Measurements from ENCODE around the gene LTK. TPM values are rescaled to one million over a fixed set of nuclear protein-coding genes. Genes with fewer than 3 reads are reported as not detected.
"Not testable (repeated sequence)": the region's sequence is repeated elsewhere in the genome, so short reads cannot be mapped to it uniquely, and the experiment has no call there.

LTK gene
- total RNA-seq, 1 donor from 2014 or later, result not detected

DNA sequence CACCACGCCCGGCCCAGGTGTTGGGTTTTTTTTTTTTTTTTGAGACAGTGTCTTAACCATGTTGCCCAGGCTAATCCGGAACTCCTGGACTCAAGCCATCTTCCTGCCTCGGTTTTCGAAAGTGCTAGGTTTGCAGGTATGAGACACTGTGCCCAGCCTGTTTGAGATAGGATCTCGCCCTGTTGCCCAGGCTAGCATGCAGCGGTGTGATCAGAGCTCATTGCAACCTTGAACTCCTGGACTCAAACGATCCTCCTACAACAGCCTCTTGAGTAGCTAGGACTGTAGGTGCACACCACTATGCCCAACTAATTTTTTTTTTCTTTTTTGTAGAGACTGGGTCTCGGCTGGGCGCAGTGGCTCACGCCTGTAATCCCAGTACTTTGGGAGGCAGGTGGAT lies 40.2 kb downstream of the LTK start:
- H3K27me3 Mint-ChIP-seq (ENCODE audit: insufficient read depth, low read depth), result peaks cover 2% of the 10 kb centered on the region
- Histone ChIP-seq H4K20me1 (ENCODE audit: low read depth) (no peaks in the 10 kb centered on the region), H3K27ac (no peak overlapping the region), H3K9me3 (ENCODE audit: low read depth) (no peaks in the 10 kb centered on the region), H3K9ac (no peak overlapping the region), H3K36me3 (peaks cover 18% of the 10 kb centered on the region), H3K4me3 (no peak overlapping the region), H3K79me2 (ENCODE audit: low read depth) (no peaks in the 10 kb centered on the region), H2AFZ (replicated peaks) (no peak overlapping the region), H3K27me3 (no peaks in the 10 kb centered on the region), H3K4me2 (no peak overlapping the region), H3K4me1 (no peaks in the 10 kb centered on the region), H3F3A (ENCODE audit: low read depth) (no peaks in the 10 kb centered on the region)
- H3K4me3 Mint-ChIP-seq, result no peak overlapping the region
- no peak for DNase-seq (ENCODE audit: low spot score)
- no peaks in the 10 kb centered on the region for H3K4me1 Mint-ChIP-seq
- no peak for TF ChIP-seq EZH2 (IDR thresholded peaks at IDR 0.05)
- TF ChIP-seq, protein P1, sequence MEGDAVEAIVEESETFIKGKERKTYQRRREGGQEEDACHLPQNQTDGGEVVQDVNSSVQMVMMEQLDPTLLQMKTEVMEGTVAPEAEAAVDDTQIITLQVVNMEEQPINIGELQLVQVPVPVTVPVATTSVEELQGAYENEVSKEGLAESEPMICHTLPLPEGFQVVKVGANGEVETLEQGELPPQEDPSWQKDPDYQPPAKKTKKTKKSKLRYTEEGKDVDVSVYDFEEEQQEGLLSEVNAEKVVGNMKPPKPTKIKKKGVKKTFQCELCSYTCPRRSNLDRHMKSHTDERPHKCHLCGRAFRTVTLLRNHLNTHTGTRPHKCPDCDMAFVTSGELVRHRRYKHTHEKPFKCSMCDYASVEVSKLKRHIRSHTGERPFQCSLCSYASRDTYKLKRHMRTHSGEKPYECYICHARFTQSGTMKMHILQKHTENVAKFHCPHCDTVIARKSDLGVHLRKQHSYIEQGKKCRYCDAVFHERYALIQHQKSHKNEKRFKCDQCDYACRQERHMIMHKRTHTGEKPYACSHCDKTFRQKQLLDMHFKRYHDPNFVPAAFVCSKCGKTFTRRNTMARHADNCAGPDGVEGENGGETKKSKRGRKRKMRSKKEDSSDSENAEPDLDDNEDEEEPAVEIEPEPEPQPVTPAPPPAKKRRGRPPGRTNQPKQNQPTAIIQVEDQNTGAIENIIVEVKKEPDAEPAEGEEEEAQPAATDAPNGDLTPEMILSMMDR (IDR thresholded peaks at IDR 0.05), result no peak
- no peak for TF ChIP-seq EZH2phosphoT487 (IDR thresholded peaks at IDR 0.05)
- no peaks in the 10 kb centered on the region for H3K9me3 Mint-ChIP-seq
- H3K27ac Mint-ChIP-seq, result no peak overlapping the region
- peaks cover 53% of the 10 kb centered on the region for H3K36me3 Mint-ChIP-seq

DNA sequence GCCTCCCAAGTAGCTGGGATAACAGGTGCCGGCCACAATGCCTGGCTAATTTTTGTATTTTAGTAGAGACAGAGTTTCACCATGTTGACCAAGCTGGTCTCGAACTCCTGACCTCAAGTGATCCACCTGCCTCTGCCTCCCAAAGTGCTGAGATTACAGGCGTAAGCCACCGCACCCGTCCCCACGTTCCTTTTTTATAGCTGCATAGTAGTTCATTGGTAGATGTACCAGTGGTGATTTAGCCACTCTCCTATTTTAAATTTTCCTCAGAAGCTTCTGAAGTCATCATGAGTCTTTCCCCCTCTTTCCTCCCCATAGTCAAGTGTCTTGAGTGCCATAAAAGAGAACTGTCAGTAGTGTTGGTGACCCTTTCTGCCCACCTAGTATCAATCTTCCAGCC lies 44.0 kb downstream of the LTK start:
- not testable (repeated sequence) for H3K79me2 ChIP-seq (ENCODE audit: low read depth); H3K4me1 Mint-ChIP-seq; H3K4me2 ChIP-seq; H3K9me3 Mint-ChIP-seq; H3K4me3 ChIP-seq; H2AFZ ChIP-seq (replicated peaks); H3K27me3 ChIP-seq; H3K9ac ChIP-seq; DNase-seq (ENCODE audit: low spot score); H3K27ac ChIP-seq; H3F3A ChIP-seq (ENCODE audit: low read depth); H3K9me3 ChIP-seq (ENCODE audit: low read depth); H3K4me3 Mint-ChIP-seq; H3K4me1 ChIP-seq; H3K27ac Mint-ChIP-seq; H3K27me3 Mint-ChIP-seq (ENCODE audit: insufficient read depth, low read depth)
- Histone ChIP-seq H4K20me1 (ENCODE audit: low read depth) (peaks cover 15% of the 10 kb centered on the region), H3K36me3 (peaks cover 24% of the 10 kb centered on the region)
- peaks cover 41% of the 10 kb centered on the region for H3K36me3 Mint-ChIP-seq

GRCh38 chr15:41466711-41467110 lies 46.9 kb downstream of the LTK start:
- H2AFZ ChIP-seq (replicated peaks), result no peak overlapping the region
- no peak overlapping the region for H3K27ac ChIP-seq
- no peaks in the 10 kb centered on the region for H3K9me3 Mint-ChIP-seq
- H3F3A ChIP-seq (ENCODE audit: low read depth), result peaks cover 10% of the 10 kb centered on the region
- no peak overlapping the region for H3K4me2 ChIP-seq
- peaks cover 23% of the 10 kb centered on the region for H3K36me3 ChIP-seq
- no peak for DNase-seq (ENCODE audit: low spot score)
- H3K4me1 Mint-ChIP-seq, result no peaks in the 10 kb centered on the region
- H3K9me3 ChIP-seq (ENCODE audit: low read depth), result no peaks in the 10 kb centered on the region
- H3K4me1 ChIP-seq, result no peaks in the 10 kb centered on the region
- no peak overlapping the region for H3K4me3 ChIP-seq
- H3K36me3 Mint-ChIP-seq, result peaks cover 46% of the 10 kb centered on the region
- no peak overlapping the region for H3K27ac Mint-ChIP-seq
- peaks cover 4% of the 10 kb centered on the region for H3K79me2 ChIP-seq (ENCODE audit: low read depth)
- H4K20me1 ChIP-seq (ENCODE audit: low read depth), result peaks cover 21% of the 10 kb centered on the region
- TF ChIP-seq, protein P1 (IDR thresholded peaks at IDR 0.05), result no peak
- H3K27me3 Mint-ChIP-seq (ENCODE audit: insufficient read depth, low read depth), result peaks cover 3% of the 10 kb centered on the region
- no peaks in the 10 kb centered on the region for H3K27me3 ChIP-seq
- H3K9ac ChIP-seq, result no peak overlapping the region
- H3K4me3 Mint-ChIP-seq, result no peak overlapping the region

DNA sequence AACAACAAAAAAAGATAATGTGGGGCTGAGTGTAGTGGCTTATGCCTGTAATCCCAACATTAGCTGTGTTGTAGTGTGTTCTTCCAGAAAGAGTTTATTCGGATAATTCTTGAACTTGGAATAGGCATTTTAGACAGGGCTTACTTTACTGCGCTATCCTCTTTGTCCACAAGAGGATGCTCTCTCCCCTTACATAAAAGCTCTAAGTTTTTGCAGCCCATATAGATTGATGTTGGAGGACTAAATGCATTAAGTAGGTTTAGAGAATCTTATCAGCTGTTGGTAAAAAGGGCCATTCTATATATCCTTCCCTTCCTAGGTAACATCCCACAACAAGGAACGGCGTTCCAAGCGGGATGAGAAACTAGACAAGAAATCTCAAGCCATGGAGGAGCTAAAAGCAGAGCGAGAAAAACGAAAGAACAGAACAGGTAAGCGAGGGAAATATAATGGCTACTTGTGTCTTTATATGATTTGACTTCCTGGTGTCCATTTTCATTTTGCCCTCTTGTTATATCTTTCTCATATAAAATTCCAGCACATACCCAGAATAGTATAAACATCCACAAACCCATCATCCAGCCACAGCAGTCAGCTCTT lies 47.7 kb downstream of the LTK start:
- Histone ChIP-seq H3K9ac (no peak overlapping the region), H2AFZ (replicated peaks) (no peak overlapping the region), H3K4me2 (no peak overlapping the region), H3K27me3 (no peaks in the 10 kb centered on the region), H3K79me2 (ENCODE audit: low read depth) (peaks cover 4% of the 10 kb centered on the region), H3K27ac (no peak overlapping the region), H3K4me1 (no peaks in the 10 kb centered on the region), H3F3A (ENCODE audit: low read depth) (peaks cover 10% of the 10 kb centered on the region), H3K4me3 (no peak overlapping the region), H3K36me3 (peaks cover 17% of the 10 kb centered on the region), H3K9me3 (ENCODE audit: low read depth) (no peaks in the 10 kb centered on the region), H4K20me1 (ENCODE audit: low read depth) (peaks cover 21% of the 10 kb centered on the region)
- Mint-ChIP-seq H3K27me3 (ENCODE audit: insufficient read depth, low read depth) (peaks cover 3% of the 10 kb centered on the region), H3K9me3 (no peaks in the 10 kb centered on the region), H3K27ac (no peak overlapping the region), H3K4me3 (no peak overlapping the region), H3K36me3 (peaks cover 40% of the 10 kb centered on the region), H3K4me1 (no peaks in the 10 kb centered on the region)
- TF ChIP-seq, protein P1 (IDR thresholded peaks at IDR 0.05), result peak; percentile 79
- no peak for TF ChIP-seq EZH2phosphoT487 (IDR thresholded peaks at IDR 0.05)
- TF ChIP-seq EZH2 (IDR thresholded peaks at IDR 0.05), result no peak
- DNase-seq (ENCODE audit: low spot score), result peak; percentile 39
